ENCODE data around the gene IL1F10. TPM values are rescaled to one million over a fixed set of nuclear protein-coding genes. Genes with fewer than 3 reads are reported as not detected.
A peak's percentile ranks its signal among the peaks of the same experiment; 100 is the strongest.

Gene IL1F10
- total RNA-seq, 6 donors from 2014 or later, result not detected

- DNase-seq, result peak in 1 of 2 donors; percentile 63
- Histone ChIP-seq H3K4me3 (no peak overlapping the region), H3K4me1 (no peaks in the 10 kb centered on the region), H3K27ac (no peak overlapping the region), H3K9me3 (peaks cover 0 to 13% (median 3%) of the 10 kb centered on the region in 4 donors), H3K27me3 (no peaks in the 10 kb centered on the region), H3K36me3 (no peaks in the 10 kb centered on the region)
- 93% methylated on average over 23 to 36 of the region's 38 CpGs for WGBS, 2 donors
- TF ChIP-seq POLR2A (IDR thresholded peaks at IDR 0.05) (no peak), POLR2AphosphoS5 (IDR thresholded peaks at IDR 0.05) (no peak), EP300 (IDR thresholded peaks at IDR 0.05) (no peak), CTCF (IDR thresholded peaks at IDR 0.05) (no peak)
- ATAC-seq (ENCODE audit: low FRiP score in 2 of 2), result peak in 1 of 2 donors; percentile 66
These were observed 16.6 kb upstream of the IL1F10 start for GRCh38 chr2:113050921-113051895.

- H3K27me3 ChIP-seq, result no peaks in the 10 kb centered on the region
- DNase-seq (no peak), ATAC-seq (ENCODE audit: low FRiP score in 2 of 2) (no peak)
- H3K4me1 ChIP-seq, result no peaks in the 10 kb centered on the region
- H3K9me3 ChIP-seq, result peaks cover 0 to 13% (median 3%) of the 10 kb centered on the region in 4 donors
- H3K27ac ChIP-seq, result no peak within 1 kb of the TSS
- TF ChIP-seq POLR2A (IDR thresholded peaks at IDR 0.05) (no peak), CTCF (IDR thresholded peaks at IDR 0.05) (no peak), POLR2AphosphoS5 (IDR thresholded peaks at IDR 0.05) (no peak), EP300 (IDR thresholded peaks at IDR 0.05) (no peak)
- H3K4me3 ChIP-seq, result no peak within 1 kb of the TSS
- no peaks in the 10 kb centered on the region for H3K36me3 ChIP-seq
- WGBS, 2 donors, result 65 to 74% methylated on average over 6 of the region's 6 CpGs
These were observed 15.3 kb upstream of the IL1F10 start, which contains the start of gene IL36B for GRCh38 chr2:113052396-113052917. Gene IL36B, minus strand, starts transcription at chr2:113052867.

- H3K4me3 ChIP-seq, result no peak overlapping the region
- 64 to 72% methylated on average over 3 of the region's 3 CpGs for WGBS, 2 donors
- no peaks in the 10 kb centered on the region for H3K36me3 ChIP-seq
- no peak for ATAC-seq (ENCODE audit: low FRiP score in 2 of 2)
- no peak for DNase-seq
- peaks cover 0 to 13% (median 3%) of the 10 kb centered on the region in 4 donors for H3K9me3 ChIP-seq
- H3K4me1 ChIP-seq, result no peaks in the 10 kb centered on the region
- H3K27me3 ChIP-seq, result no peaks in the 10 kb centered on the region
- TF ChIP-seq POLR2AphosphoS5 (IDR thresholded peaks at IDR 0.05) (no peak), POLR2A (IDR thresholded peaks at IDR 0.05) (no peak), EP300 (IDR thresholded peaks at IDR 0.05) (no peak), CTCF (IDR thresholded peaks at IDR 0.05) (no peak)
- H3K27ac ChIP-seq, result no peak overlapping the region
These were observed 14.1 kb upstream of the IL1F10 start for GRCh38 chr2:113053666-113054065.

- TF ChIP-seq POLR2A (IDR thresholded peaks at IDR 0.05), result no peak
- H3K9me3 ChIP-seq, result peaks cover 0 to 13% (median 3%) of the 10 kb centered on the region in 4 donors
- no peaks in the 10 kb centered on the region for H3K4me1 ChIP-seq
- no peaks in the 10 kb centered on the region for H3K36me3 ChIP-seq
- DNase-seq (no peak), ATAC-seq (ENCODE audit: low FRiP score in 2 of 2) (no peak)
- no peak overlapping the region for H3K27ac ChIP-seq
- H3K4me3 ChIP-seq, result no peak overlapping the region
- no peaks in the 10 kb centered on the region for H3K27me3 ChIP-seq
These were observed 13.7 kb upstream of the IL1F10 start for GRCh38 chr2:113054066-113054465.

GRCh38 chr2:113056521-113056920 lies 11.2 kb upstream of the IL1F10 start:
- Histone ChIP-seq H3K4me1 (no peaks in the 10 kb centered on the region), H3K36me3 (no peaks in the 10 kb centered on the region), H3K27ac (no peak overlapping the region), H3K9me3 (peaks cover 0 to 11% (median 3%) of the 10 kb centered on the region in 4 donors), H3K27me3 (no peaks in the 10 kb centered on the region), H3K4me3 (no peak overlapping the region)
- ATAC-seq (ENCODE audit: low FRiP score in 2 of 2) (no peak), DNase-seq (no peak)
- WGBS, 2 donors, result 59 to 64% methylated on average over 1 of the region's 1 CpG
- TF ChIP-seq EP300 (IDR thresholded peaks at IDR 0.05) (no peak), POLR2AphosphoS5 (IDR thresholded peaks at IDR 0.05) (no peak), CTCF (IDR thresholded peaks at IDR 0.05) (no peak), POLR2A (IDR thresholded peaks at IDR 0.05) (no peak)
